Measurements from ENCODE around the gene MRPL50.
A peak's percentile ranks its signal among the peaks of the same experiment; 100 is the strongest.
"Not testable (repeated sequence)": the region's sequence is repeated elsewhere in the genome, so short reads cannot be mapped to it uniquely, and the experiment has no call there.

MRPL50 gene

GRCh38 chr9:101417389-101417788 lies 19.0 kb upstream of the MRPL50 start:
- no peak for DNase-seq

- no peak for DNase-seq
These were observed 17.2 kb upstream of the MRPL50 start for GRCh38 chr9:101415578-101415977.

GRCh38 chr9:101414839-101415238 lies 16.4 kb upstream of the MRPL50 start:
- DNase-seq, result no peak

GRCh38 chr9:101409079-101409477 lies 10.7 kb upstream of the MRPL50 start:
- peak; percentile 30 for DNase-seq

GRCh38 chr9:101408374-101409078 lies 10.1 kb upstream of the MRPL50 start:
- no peak for DNase-seq

GRCh38 chr9:101403516-101404285 lies 5.3 kb upstream of the MRPL50 start:
- DNase-seq, result no peak

GRCh38 chr9:101400120-101400519 lies 1.7 kb upstream of the MRPL50 start:
- no peak for DNase-seq

GRCh38 chr9:101399643-101399970 lies 1.2 kb upstream of the MRPL50 start:
- no peak for DNase-seq

- DNase-seq, result no peak
These were observed 668 bp upstream of the MRPL50 start for GRCh38 chr9:101398930-101399642.

- DNase-seq, result no peak
These were observed 711 bp downstream of the MRPL50 start for GRCh38 chr9:101397746-101398067.

GRCh38 chr9:101394687-101395086 lies 3.7 kb downstream of the MRPL50 start:
- no peak for DNase-seq

GRCh38 chr9:101393135-101393534 lies 5.3 kb downstream of the MRPL50 start:
- no peak for DNase-seq

- no peak for DNase-seq
These were observed 9.9 kb downstream of the MRPL50 start for GRCh38 chr9:101388507-101388993.

- DNase-seq, result peak; percentile 55
These were observed 10.4 kb downstream of the MRPL50 start for GRCh38 chr9:101387871-101388506.

- DNase-seq, result not testable (repeated sequence)
These were observed 13.4 kb downstream of the MRPL50 start, which contains the start of gene BAAT for GRCh38 chr9:101384873-101385536. BAAT (minus strand) TSS chr9:101385006; CDS start chr9:101371404, 13,602 bp downstream.

- DNase-seq, result no peak
These were observed 15.1 kb downstream of the MRPL50 start for GRCh38 chr9:101383361-101383760.

GRCh38 chr9:101381833-101382342 lies 16.5 kb downstream of the MRPL50 start:
- no peak for DNase-seq

GRCh38 chr9:101381118-101381517 lies 17.3 kb downstream of the MRPL50 start:
- no peak for DNase-seq

- DNase-seq, result no peak
These were observed 18.1 kb downstream of the MRPL50 start for GRCh38 chr9:101380295-101380694.

- DNase-seq, result peak; percentile 94
These were observed 22.1 kb downstream of the MRPL50 start for GRCh38 chr9:101376111-101376848.

GRCh38 chr9:101375546-101375945 lies 22.9 kb downstream of the MRPL50 start:
- peak; percentile 35 for DNase-seq

Data from fibroblast of skin of right biceps (primary cell).